ENCODE measurements around the gene RIN3. TPM values are rescaled to one million over a fixed set of nuclear protein-coding genes. Genes with fewer than 3 reads are reported as not detected.
A peak's percentile ranks its signal among the peaks of the same experiment; 100 is the strongest.

The RIN3 gene
- total RNA-seq, 4 donors from 2014 or later = 4.7 to 7.9 (median 6.6) TPM

DNA sequence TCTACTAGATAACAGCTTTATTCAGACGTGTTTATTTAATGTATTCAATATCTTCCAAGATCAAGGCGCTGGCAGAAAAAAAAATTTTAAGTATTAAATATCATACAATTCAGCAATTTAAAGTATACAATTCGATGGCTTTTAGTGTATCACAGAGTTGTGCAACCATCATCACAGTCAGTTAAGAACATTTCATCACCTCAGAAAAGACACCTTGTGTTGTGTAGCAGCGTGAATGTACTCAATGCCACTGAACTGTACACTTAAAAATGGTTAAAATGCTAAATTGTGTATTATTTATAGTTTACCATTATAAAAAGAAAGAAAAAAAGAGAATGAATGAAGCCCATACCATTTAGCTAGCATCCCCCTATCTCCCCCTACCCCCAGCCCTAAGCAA lies 96.4 kb downstream of the RIN3 start:
- TF ChIP-seq CTCF (IDR thresholded peaks at IDR 0.05) (no peak), POLR2A (IDR thresholded peaks at IDR 0.05) (no peak)
- 87% methylated on average over 4 of the region's 4 CpGs for WGBS, 2 donors
- no peaks in the 10 kb centered on the region for H3K9me3 ChIP-seq
- no peaks in the 10 kb centered on the region for H3K36me3 ChIP-seq
- no peaks in the 10 kb centered on the region for H3K4me1 ChIP-seq
- H3K4me3 ChIP-seq (replicated peaks in 1 of 3) = no peak overlapping the region
- intact Hi-C loops (cut with DNase I) = no loop called here
- no peak overlapping the region for H3K27ac ChIP-seq
- DNase-seq = no peak
- no peaks in the 10 kb centered on the region for H3K27me3 ChIP-seq

GRCh38 chr14:92610849-92611271 lies 97.3 kb downstream of the RIN3 start:
- WGBS, 2 donors = 95 to 98% methylated on average over 7 of the region's 7 CpGs
- Histone ChIP-seq H3K36me3 (no peaks in the 10 kb centered on the region), H3K4me3 (replicated peaks in 1 of 3) (no peak overlapping the region), H3K27ac (no peak overlapping the region), H3K4me1 (no peaks in the 10 kb centered on the region), H3K9me3 (no peaks in the 10 kb centered on the region), H3K27me3 (no peaks in the 10 kb centered on the region)
- intact Hi-C loops (cut with DNase I) = no loop called here
- DNase-seq = no peak
- TF ChIP-seq CTCF (IDR thresholded peaks at IDR 0.05) (no peak), POLR2A (IDR thresholded peaks at IDR 0.05) (no peak)

DNA sequence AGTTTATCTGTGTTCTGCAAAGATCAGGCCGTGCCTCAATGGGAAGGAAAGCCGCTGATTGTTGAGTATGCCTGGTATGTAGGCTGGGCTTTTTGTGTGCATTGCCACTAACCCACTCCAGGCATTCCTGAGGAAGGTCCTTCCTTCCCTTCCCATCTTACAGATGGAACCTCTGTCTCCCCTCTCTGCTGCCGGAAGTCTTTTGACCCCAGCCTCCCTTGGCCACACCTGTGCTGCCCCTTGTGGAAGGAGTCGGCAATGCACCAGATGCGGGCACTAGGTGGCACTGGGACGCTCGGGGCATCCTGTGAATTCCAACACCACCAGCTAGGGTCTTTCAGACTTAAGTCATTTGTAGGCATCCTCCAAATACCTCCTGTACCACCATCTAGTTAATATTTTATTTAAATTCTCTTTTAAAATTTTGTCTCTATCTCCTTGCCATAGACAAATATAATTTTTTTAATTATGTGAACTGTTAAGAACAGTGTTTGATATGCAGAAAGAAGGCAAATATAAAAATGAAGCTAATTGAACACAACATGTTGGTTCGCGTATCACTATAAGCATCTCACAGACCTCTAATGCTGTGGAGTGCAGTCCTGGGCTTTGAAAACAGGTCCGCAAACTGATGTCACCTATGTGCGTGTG lies 99.6 kb downstream of the RIN3 start:
- Histone ChIP-seq H3K27ac (no peak overlapping the region), H3K27me3 (no peaks in the 10 kb centered on the region), H3K9me3 (no peaks in the 10 kb centered on the region), H3K36me3 (no peaks in the 10 kb centered on the region), H3K4me3 (replicated peaks in 1 of 3) (no peak overlapping the region), H3K4me1 (no peaks in the 10 kb centered on the region)
- no peak for TF ChIP-seq POLR2A (IDR thresholded peaks at IDR 0.05)
- TF ChIP-seq CTCF (IDR thresholded peaks at IDR 0.05) = peak in 5 of 6 experiments; percentile 22 to 59 (median 42)
- WGBS, 2 donors = 61 to 66% methylated on average over 11 of the region's 11 CpGs
- peak; percentile 28 to 35 for DNase-seq
- intact Hi-C loops (cut with DNase I) = no loop called here

GRCh38 chr14:92613681-92614260 lies 100.2 kb downstream of the RIN3 start:
- 83% methylated on average over 10 of the region's 10 CpGs for WGBS, 2 donors
- Histone ChIP-seq H3K9me3 (no peaks in the 10 kb centered on the region), H3K36me3 (no peaks in the 10 kb centered on the region), H3K27me3 (no peaks in the 10 kb centered on the region), H3K4me1 (no peaks in the 10 kb centered on the region), H3K27ac (no peak overlapping the region), H3K4me3 (replicated peaks in 1 of 3) (no peak overlapping the region)
- no peak for TF ChIP-seq CTCF (IDR thresholded peaks at IDR 0.05)
- no peak for TF ChIP-seq POLR2A (IDR thresholded peaks at IDR 0.05)
- no peak for DNase-seq
- intact Hi-C loops (cut with DNase I) = no loop called here

DNA sequence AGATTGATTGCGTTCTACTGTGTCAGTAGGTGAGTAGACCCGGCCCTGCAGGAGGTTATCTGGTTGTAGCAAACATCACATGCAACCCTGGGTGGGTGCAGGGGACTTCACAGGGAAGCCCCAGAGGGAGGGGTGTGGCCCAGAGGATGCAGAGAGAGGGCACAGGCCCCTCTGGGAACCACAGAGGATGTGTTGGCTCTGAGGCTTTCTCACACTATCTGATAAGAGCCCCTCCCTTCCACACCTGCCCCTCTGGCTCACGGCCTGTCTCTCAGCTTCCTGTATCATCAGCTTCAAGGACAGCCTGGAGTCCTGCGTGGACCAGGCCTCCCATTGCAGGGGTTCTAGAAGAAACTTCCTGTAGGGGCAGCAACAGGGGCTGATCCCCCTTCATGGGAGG lies 101.9 kb downstream of the RIN3 start:
- TF ChIP-seq POLR2A (IDR thresholded peaks at IDR 0.05) (no peak), CTCF (IDR thresholded peaks at IDR 0.05) (no peak)
- Histone ChIP-seq H3K36me3 (no peaks in the 10 kb centered on the region), H3K27me3 (no peaks in the 10 kb centered on the region), H3K4me1 (no peaks in the 10 kb centered on the region), H3K27ac (no peak overlapping the region), H3K4me3 (replicated peaks in 1 of 3) (no peak overlapping the region), H3K9me3 (no peaks in the 10 kb centered on the region)
- 69 to 74% methylated on average over 4 of the region's 4 CpGs for whole genome bisulfite sequencing, 2 donors
- intact Hi-C loops (cut with DNase I) = no loop called here
- no peak for DNase-seq
